GM19328 (cell line): ENCODE results near the gene TNFRSF1A.
"Not testable (repeated sequence)": the region's sequence is repeated elsewhere in the genome, so short reads cannot be mapped to it uniquely, and the experiment has no call there.

Experiments used
- ATAC-seq: cut with Tn5 transposase; IDR thresholded peaks from one replicate; pipeline ENCODE4 v1.9.1; 2021; ENCODE audit warnings: mild to moderate bottlenecking, moderate library complexity; ENCODE audit not compliant: unreplicated experiment

The TNFRSF1A gene

GRCh38 chr12:6358881-6359280, 17.0 kb upstream of the TNFRSF1A start:
- no peak for ATAC-seq

DNA sequence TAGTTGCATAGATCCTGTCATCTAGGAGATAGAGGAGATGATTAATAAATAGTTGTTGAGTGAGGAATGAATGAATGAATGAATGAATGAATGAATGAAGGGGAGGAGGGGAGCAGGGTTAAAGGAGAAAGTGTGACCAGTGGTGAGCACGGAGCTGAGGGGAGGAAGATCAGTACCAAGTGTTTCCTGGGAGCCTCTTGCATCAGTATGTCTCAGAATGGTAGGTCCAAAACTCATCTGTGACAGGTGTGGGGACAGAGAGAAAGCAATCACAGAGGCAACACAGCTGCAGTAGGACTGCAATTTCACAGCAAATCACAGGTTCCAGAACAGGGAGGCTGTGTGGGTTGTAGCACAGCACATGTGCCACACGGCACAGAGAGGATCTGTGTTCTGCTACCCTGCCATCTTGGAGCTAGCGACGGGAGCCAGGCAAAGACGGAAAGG, 14.5 kb upstream of the TNFRSF1A start:
- ATAC-seq, result no peak

- ATAC-seq, result no peak
These were observed 13.9 kb upstream of the TNFRSF1A start for GRCh38 chr12:6355491-6356373.

DNA sequence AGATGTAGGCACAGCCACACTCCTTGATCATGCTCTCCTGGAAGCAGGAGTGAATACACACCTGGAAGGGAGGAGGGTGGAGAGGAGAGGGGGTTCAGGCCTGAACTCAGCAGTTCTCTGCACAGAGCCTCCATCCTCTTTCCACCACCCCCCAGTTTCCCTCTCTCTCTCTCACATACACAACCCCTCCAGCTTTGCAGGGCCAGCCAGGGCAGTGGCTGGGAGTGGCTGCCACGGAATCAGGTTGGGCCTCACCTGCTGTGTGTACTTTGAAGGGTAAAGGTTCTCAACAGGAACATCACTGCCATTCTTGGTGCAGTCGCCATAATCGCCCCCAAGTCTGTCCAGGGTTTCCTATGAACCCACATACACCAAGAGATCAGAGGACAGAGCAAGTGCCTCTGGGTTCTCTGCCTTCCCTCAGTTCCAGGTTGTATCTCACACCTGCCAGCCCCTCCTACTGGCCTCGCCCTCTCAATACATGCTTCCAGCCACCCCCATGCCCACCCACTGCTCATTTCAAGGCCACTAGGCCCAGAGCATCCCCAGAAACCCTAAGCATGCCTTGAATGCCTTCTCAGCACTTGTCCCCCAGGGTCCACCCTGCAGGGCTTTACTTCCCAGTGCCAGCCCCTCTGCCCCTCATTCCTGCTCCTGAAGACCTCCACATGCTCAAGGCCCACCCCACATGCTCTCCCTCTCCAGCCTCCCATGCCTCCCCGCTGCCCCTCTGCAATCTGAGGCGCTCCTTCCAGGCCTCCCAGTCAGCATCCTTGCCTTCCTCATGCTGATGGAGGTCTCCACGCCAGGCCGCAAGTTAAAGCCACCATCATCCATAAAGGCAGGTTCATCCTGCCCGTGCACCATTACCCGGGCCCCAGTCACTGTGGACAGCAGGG, 12.9 kb upstream of the TNFRSF1A start:
- ATAC-seq, result no peak

GRCh38 chr12:6352193-6353173, 10.6 kb upstream of the TNFRSF1A start:
- ATAC-seq, result no peak

DNA sequence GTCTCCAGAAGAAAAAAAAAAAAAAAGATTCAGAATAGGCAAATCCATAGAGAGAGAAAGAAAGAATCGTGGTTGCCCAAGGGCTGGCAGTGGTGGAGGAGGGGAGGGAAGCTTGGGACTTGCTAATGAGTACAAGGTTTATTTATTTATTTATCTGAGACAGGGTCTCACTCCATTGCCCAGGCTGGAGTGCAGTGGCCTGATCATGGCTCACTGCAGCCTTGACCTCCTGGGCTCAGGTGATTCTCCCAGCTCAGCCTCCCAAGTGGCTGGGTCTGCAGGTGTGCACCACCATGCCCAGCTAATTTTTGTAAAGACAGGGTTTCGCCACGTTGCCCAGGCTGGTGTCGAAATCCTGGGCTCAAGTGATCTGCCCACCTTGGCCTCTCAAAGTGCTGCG, 9.7 kb upstream of the TNFRSF1A start:
- ATAC-seq, result no peak

DNA sequence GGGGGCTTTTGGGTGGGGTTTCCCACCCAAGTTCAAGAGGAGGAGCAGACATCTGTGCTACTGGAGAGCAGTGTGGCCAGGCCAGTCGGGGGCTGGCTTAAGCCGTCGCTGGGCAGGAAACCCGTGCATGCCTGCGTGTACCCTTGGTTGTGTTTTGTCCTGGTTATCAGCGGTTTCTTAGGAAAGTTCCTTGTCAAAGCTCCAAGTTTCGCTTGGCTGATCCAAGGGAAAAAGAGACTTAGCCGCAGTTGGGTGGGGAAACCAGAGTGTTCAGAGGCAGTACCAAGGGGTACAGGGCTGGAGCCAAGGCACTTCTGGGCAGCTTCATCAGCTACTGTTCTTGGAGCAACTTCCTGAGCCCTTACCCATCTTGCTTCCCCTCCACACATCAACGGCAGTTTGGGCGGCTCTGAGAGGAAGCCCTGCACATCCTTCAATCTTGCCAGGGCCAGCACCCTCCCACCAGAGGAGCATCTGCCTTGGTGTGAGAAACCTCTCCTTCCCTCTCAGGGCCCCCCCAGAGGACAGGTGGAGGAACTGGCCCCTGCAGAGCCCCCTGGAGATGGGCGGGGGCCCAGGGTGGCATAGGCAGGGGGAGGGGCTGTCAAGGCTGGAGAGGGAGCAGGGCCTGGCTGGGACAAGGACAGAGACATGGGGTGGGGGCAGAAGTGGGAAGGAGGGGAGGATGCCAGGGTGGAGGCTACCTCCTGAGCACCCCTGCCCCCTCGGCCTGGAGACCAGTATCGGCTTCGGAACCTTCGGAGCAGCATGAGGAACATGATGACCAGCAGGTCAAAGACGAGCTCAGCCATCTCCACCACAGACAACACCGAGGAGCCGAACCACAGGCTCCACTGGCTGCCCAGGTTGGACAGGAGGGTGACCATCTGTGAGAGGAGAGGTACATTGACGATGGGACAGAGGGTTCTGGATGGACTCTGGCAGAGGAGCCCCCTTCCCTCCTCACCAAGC, 5.8 kb upstream of the TNFRSF1A start:
- ATAC-seq, result no peak

GRCh38 chr12:6346942-6347341, 5.1 kb upstream of the TNFRSF1A start:
- no peak for ATAC-seq

GRCh38 chr12:6346235-6346832, 4.5 kb upstream of the TNFRSF1A start:
- no peak for ATAC-seq

- ATAC-seq, result no peak
These were observed 3.6 kb upstream of the TNFRSF1A start for GRCh38 chr12:6345319-6346091.

DNA sequence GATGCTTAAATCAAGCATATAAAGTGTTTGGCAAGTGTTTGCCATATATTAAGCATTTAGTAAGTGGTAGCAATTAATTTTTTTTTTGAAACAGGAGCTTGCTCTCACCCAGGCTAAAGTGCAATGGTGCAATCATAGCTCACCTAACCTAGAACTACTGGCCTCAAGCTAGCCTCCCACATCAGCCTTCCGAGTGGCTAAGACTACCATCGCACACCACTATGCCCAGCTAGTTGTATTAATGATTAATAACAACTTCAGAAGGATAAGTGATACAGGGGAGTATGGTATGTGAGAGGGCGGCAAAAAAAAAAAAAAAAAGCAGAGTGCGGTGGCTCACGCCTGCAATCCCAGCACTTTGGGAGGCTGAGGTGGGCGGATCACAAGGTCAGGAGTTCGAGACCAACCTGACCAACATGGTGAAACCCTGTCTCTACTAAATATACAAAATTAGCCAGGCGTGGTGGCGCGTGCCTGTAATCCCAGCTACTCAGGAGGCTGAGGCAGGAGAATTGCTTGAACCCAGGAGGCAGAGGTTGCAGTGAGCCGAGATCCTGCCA, 2.3 kb upstream of the TNFRSF1A start:
- not testable (repeated sequence) for ATAC-seq

DNA sequence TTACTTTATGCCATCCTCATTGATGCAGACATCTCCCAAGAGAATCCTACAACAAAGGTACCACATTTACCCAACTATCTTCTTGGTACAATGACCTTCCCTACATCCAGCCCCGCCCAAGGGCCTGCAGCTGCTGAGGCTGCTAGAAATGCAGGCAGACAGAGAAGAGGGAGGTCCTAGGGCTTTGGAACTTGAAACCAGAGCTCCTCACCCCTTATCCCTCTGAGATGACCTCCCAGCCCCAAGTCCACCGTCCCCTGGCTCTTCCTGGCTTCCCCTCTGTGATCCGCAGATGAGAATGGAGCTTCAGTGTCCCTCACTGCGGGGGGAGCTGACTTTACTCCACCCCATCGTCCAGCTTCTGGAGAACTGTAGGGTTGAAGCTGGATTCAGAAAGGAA, 1.6 kb upstream of the TNFRSF1A start:
- ATAC-seq, result no peak

- ATAC-seq, result no peak
These were observed 439 bp upstream of the TNFRSF1A start for GRCh38 chr12:6342140-6342889.

DNA sequence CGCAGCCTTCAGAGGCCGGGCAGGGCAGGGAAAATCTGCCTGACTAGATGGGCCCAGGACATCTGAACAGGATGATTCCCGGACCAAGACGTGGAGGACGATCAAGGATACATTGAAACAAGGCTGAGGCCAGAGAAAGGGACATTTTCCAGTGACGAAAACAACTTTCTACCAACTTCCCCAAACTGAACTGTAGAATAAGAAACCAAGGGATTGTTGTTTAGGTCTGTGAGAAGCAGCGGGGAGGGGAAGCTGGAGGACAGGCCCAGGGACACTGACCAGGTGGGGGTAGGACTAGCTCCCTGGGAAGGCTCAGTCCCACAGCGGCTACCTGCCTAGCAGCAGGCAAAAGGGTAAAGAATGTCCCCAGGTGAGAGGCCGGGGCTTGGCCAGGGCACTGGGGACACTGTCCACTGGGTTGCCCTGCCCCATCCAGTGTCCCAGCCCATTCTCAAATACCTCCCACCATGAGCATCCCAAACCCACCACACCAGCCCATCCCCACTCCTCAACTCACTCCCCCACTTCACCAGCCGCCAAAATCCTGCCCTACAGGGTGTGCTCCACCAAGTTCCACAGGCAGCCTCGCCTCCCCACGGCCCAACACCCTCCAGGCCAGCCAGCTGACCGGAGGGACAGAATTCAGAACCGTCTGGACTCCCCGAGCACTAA, 995 bp downstream of the TNFRSF1A start:
- ATAC-seq, result no peak

- ATAC-seq, result no peak
These were observed 1.7 kb downstream of the TNFRSF1A start for GRCh38 chr12:6340032-6340638.

DNA sequence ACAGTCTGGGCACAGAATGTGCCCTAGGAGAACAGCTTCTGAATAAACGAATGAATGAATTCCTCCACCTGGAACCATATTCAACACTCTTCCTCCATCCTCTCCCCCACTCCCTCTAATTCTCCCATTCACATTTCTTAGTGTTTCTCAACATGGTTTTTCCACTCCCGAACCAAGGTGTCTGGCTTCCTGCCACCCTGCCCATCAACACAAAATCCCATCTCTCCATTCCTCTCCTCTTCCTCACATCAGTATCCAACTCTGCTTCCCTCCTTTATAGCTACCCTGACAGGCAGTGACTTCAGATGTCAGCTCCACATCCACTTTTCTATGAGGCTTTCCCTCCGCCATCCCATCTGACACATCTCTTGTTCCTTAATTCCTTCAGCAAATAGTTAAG, 2.9 kb downstream of the TNFRSF1A start:
- no peak for ATAC-seq
